DMS 273 treated with DMSO at 0.1 percent for 48 hours (cell line): ENCODE results near the gene FARP2.
"Not testable (repeated sequence)": the region's sequence is repeated elsewhere in the genome, so short reads cannot be mapped to it uniquely, and the experiment has no call there.

Experiments used
- DNase-seq: peaks from one replicate; lab custom pipeline; 2025; lab: John Stamatoyannopoulos, UW

The FARP2 gene

GRCh38 chr2:241501551-241501950 lies 145.5 kb downstream of the FARP2 start:
- no peak for DNase-seq

GRCh38 chr2:241502281-241502680 lies 146.2 kb downstream of the FARP2 start:
- DNase-seq: no peak

GRCh38 chr2:241503776-241504392 lies 147.8 kb downstream of the FARP2 start:
- no peak for DNase-seq

- DNase-seq: no peak
These were observed 149.1 kb downstream of the FARP2 start for GRCh38 chr2:241505086-241505780.

GRCh38 chr2:241505781-241506201 lies 149.7 kb downstream of the FARP2 start:
- no peak for DNase-seq

GRCh38 chr2:241506317-241506716 lies 150.2 kb downstream of the FARP2 start:
- not testable (repeated sequence) for DNase-seq

GRCh38 chr2:241506793-241507429 lies 150.8 kb downstream of the FARP2 start:
- DNase-seq: no peak

GRCh38 chr2:241507430-241508239 lies 151.6 kb downstream of the FARP2 start:
- DNase-seq: no peak

- peak; percentile 94 for DNase-seq
These were observed 152.4 kb downstream of the FARP2 start, which contains the start of gene STK25 for GRCh38 chr2:241508240-241509154. Gene STK25, minus strand, starts transcription at chr2:241508584. Its CDS starts 549 bp downstream, at chr2:241508035.

- DNase-seq: no peak
These were observed 153.2 kb downstream of the FARP2 start for GRCh38 chr2:241509155-241509784.

GRCh38 chr2:241511091-241511741 lies 155.1 kb downstream of the FARP2 start:
- DNase-seq: no peak

- DNase-seq: no peak
These were observed 158.5 kb downstream of the FARP2 start for GRCh38 chr2:241514553-241514952.

- DNase-seq: no peak
These were observed 159.1 kb downstream of the FARP2 start for GRCh38 chr2:241514986-241515737.

- no peak for DNase-seq
These were observed 160.5 kb downstream of the FARP2 start for GRCh38 chr2:241516520-241516965.

- no peak for DNase-seq
These were observed 161.2 kb downstream of the FARP2 start for GRCh38 chr2:241517297-241517696.

- no peak for DNase-seq
These were observed 163.6 kb downstream of the FARP2 start for GRCh38 chr2:241519669-241520068.

- no peak for DNase-seq
These were observed 166.4 kb downstream of the FARP2 start for GRCh38 chr2:241522477-241522876.

- DNase-seq: not testable (repeated sequence)
These were observed 170.0 kb downstream of the FARP2 start for GRCh38 chr2:241525818-241526780.
